ENCODE data around the gene DGKH. TPM values are rescaled to one million over a fixed set of nuclear protein-coding genes. Genes with fewer than 3 reads are reported as not detected.
"Not testable (repeated sequence)": the region's sequence is repeated elsewhere in the genome, so short reads cannot be mapped to it uniquely, and the experiment has no call there.

The DGKH gene
- total RNA-seq, 1 experiment from 2014 or later: 3.3 TPM

GRCh38 chr13:42041011-42041683 is 7.3 kb upstream of the DGKH start:
- DNase-seq (ENCODE audit: low spot score): peak; percentile 8

- DNase-seq (ENCODE audit: low spot score): peak; percentile 21
These were observed 6.8 kb upstream of the DGKH start for GRCh38 chr13:42041684-42042035.

GRCh38 chr13:42043676-42044075 is 4.8 kb upstream of the DGKH start:
- DNase-seq (ENCODE audit: low spot score): no peak

DNA sequence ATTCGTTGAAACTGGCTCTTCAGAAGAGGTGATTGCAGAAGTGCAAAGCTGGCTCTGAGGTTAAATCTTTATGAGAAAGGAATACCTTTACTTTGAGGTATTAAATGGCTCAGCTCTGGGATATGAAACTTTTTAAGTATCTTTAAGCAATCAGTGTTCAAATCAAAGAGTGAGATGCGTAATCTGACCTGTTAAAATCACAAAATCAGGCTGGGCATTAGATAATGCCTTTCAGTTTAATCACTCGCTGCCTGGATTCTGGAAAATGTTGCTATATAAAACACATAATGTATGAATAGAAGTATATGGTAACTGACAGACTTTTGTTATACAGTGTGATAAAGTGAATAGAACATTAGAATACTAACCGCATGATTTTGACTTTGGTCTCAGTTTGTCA is 2.0 kb upstream of the DGKH start:
- no peak for DNase-seq (ENCODE audit: low spot score)

DNA sequence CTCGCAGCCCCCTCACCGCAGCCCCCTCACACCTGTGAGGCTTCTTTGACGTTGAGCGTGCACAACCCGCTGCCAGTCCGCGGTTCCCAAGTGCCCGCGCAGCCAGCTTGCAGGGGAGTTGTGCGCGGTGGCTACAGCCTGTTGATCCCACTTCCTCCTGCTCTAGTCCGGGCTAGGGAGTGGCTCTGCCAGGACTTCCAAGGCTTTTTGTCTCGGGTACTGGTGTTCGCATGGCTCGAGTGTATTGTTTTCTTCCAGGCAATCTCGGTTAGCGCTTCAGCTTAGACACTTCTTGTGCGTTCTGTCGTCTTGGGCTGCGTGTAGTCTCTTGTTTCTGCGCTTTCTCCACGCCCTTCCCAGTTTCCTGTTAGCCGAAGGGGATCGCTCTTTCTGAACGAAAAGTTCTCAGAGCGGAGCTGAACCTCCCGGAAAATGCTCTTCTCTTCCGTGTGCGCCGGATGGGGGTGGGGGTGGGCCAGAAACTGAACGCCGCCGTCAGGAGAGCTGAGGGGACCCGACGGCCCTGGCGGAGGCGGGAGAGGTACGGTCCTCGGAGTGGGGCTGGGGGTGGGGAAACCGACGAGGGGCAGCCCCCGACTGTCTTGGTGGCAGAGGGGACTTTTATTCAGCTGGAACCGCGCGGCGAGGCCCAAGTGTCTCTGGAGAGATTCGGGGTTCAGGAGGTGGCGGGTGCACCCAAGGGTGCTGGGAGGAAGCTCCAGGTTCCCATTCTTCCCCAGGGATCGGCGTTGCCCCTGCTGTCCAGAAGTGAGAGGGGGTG is 697 bp upstream of the DGKH start:
- DNase-seq (ENCODE audit: low spot score): peak; percentile 21

GRCh38 chr13:42048684-42049453 is 421 bp downstream of the DGKH start:
- peak; percentile 30 for DNase-seq (ENCODE audit: low spot score)

DNA sequence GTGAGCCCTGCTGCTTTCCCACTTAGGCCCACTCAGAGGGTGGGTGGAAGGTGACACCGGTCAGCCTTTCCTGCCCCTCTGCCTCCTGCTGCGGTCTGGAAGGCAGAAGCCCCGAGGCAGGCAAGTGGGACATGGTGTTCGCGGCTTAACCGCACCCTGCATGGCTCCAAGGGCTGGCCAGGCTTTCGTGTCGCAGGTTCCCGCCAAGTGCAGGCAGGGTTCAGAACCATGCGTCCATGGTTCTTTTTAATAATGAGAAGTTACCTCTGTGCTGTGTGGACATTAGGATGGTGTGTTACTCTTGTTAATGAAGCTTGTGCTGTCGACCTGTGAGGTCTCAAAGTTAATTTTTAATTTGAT is 986 bp downstream of the DGKH start:
- no peak for DNase-seq (ENCODE audit: low spot score)

DNA sequence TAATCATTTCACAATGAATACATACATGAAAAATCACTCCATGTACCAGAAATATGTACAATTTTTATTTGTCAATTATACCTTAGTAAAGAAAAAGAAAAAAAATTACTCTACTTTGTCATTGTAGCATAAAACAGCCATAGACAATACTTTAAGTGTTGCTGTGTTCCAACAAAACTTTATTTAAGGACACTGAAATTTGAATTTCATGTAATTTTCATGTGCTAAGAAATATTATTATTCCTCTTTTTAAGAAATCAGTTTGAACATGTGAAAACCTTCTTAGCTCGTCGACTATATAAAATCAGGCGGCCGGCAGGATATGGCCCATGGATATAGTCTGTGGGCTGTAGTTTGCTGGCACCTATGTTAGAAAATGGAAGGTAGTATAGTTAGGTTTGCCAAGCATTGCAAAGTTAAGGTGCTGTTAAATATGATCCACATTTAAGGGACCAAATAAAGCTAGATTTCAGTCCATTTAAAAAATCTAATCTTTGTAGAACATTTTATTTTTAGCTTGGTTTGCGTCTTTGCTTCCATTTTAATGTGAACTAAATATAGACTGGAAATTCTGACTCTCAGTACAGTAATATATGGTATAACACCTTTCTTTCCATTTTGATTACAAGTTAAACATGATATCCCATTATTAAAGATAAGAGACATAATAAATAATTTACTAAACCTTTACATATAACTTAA is 6.5 kb downstream of the DGKH start:
- DNase-seq (ENCODE audit: low spot score): no peak

DNA sequence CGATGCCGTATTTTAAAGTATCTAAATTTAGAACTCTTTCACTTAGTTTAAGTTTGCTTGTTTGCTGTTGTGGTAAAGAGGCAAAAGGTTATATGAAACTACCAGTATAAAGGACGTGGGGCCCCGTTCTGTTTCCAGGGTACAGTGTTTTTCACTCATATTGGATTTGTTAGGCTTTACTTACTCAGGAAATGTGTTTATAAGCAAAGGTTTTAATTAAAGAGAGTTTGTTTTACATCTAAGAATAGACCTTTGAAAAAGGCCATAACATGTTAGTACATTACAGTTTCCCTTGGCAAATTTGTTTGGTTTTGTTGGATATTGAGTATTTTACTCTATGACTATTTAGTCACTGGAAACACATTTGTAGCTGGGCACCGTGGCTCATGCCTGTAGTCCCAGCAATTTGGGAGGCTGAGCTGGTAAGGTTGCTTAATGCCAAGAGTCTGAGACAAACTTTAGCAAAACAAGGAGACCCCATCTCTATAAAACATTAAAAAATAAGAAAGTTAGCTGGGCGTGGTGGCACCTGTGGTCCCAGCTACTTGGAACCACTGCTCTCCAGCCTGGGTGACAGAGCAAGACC is 7.1 kb downstream of the DGKH start:
- DNase-seq (ENCODE audit: low spot score): no peak

GRCh38 chr13:42056146-42056545 is 7.7 kb downstream of the DGKH start:
- DNase-seq (ENCODE audit: low spot score): no peak

- no peak for DNase-seq (ENCODE audit: low spot score)
These were observed 8.1 kb downstream of the DGKH start for GRCh38 chr13:42056583-42056982.

DNA sequence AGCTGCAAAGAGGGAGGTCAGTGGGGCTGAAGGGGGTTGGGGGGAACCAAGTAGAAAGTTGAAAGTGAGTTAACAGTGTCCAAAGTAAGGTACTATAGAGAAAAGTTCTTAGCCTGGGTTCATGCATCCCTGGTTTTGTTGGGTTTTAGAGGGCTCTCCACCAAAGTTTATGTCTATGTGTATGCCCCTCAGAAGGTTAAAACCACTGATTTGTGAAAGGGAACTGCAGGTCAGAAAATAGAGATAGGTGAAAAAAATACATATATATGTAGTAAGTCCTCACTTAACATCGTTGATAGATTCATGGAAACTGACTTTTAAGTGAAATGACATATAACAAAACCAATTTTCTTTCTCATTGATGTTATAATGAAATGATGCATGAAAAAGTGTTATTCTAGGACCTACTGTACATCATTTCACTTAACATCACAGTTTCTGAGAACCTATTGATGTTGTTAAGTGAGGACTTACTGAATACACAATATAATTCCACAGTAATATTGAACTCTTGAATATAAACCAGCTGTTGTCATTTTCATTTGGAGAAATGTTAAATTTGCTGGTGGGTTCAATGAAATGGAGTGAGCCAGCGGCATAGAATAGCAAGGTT is 9.6 kb downstream of the DGKH start:
- DNase-seq (ENCODE audit: low spot score): no peak

DNA sequence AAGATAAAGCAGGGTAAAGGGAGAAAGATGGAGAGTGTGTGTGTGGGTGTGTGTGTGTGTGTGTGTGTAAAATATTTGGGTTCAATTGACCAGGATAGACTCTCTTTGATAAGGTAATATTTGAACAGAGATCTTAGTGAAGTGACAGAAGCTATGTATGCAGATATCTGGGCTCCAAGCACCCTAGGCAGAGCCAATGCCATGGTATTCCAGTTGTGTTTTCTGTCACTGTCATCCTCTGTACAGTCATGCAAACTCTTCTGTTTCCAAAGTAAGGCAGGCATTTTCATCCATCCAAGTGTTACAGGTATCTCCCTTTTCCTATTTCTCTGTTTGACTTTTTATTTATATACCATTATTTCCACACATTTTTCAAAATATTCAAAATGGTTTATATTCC is 13.5 kb downstream of the DGKH start:
- no peak for DNase-seq (ENCODE audit: low spot score)

- DNase-seq (ENCODE audit: low spot score): no peak
These were observed 14.7 kb downstream of the DGKH start for GRCh38 chr13:42063105-42063504.

DNA sequence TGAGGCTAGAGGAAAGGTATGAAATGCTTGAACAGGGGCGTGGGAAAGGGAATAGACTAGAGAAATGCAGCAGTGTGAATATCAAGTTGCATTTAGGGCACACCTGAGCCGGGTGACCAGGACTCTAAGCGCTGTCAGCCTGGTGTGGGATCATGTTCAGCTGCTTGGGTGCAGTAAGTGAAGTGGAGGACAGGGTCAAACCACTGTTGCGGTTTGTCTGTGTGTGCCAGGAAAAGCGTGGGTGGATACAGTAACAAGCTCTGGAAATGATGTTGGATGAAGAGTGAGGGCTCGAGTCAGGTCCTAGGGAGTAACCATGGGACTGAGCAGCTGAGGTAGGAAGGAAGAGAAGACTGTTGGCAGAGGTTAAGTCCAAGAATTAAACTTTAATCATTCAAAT is 15.8 kb downstream of the DGKH start:
- peak; percentile 18 for DNase-seq (ENCODE audit: low spot score)

DNA sequence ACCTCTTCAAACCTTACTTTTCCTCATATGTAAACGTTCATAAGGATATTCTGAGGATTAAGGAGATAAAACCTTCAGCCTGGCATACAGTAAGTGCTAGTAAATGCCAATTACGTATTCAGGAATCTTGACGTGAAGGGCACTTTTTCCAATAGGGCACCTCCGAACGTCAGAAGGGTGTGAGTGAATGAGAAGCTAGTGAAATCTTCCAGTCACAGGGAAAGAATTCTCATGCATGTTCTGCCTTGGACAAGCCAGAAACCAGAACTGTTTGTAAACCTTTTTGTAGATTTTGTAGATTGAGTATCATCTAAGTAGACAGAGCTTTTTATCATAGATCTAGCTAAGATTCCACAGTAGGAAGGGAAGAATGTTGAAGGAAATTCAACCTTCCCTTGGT is 16.5 kb downstream of the DGKH start:
- DNase-seq (ENCODE audit: low spot score): no peak

GRCh38 chr13:42065414-42065813 is 17.0 kb downstream of the DGKH start:
- DNase-seq (ENCODE audit: low spot score): no peak

DNA sequence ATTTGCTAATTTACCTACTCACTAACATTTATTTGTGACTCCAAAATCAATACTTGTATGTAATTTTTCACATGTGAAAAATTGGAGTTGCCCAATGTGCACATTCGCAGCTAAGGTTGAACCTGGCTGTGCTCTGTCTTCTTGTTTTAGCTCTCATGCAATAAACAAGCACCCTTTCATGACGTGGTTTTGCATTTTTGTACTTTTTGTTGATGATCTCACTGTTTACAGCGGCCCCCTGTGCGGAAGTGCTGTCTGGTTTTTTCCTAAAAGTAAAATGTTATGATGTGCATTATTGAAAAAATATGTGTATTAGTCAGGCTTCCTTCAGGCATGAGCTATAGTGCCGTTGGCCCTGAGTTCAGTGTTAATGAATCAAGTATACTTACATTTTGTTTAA is 18.1 kb downstream of the DGKH start:
- DNase-seq (ENCODE audit: low spot score): no peak

DNA sequence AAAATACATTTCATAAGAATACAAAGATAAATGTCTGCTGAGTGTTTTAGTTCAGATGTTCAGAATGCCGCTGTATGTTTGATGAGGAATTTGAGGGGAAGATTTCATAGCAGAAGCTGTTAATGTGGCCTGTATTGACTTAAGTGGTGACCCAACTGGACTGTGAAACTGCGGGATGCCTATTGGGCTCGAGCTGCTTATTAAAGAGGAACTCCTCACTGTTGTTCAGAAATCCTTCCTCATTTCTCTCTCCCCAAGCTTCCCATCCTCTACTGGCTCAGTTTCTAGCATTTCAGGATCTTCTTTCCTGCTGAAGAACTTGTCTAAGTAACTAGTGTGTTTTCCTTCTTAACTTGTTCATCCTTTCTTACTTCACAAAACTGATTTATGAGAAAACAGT is 20.4 kb downstream of the DGKH start:
- DNase-seq (ENCODE audit: low spot score): no peak

DNA sequence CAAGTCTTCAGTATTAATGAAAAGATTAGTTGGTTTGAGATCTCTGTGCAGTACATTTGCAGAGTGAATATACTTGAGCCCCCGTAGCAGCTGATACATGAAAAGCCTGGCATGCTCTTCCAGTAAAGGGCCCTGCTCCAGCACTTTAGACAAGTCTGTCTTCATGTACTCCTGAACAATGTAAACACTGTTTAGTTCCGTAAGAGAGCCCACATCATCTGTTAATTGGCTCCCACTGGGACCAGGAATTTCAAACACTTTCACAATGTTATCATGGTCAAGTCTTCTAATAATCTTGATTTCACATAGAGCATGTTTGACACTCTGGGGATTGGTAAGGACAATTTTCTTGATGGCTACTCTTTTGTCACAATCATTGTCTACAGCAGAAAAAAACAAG is 22.2 kb downstream of the DGKH start:
- DNase-seq (ENCODE audit: low spot score): not testable (repeated sequence)

- DNase-seq (ENCODE audit: low spot score): not testable (repeated sequence)
These were observed 22.7 kb downstream of the DGKH start for GRCh38 chr13:42071179-42071578.
